Panc1 (cell line): ENCODE data around the gene KCNIP4. TPM values are rescaled to one million over a fixed set of nuclear protein-coding genes. Genes with fewer than 3 reads are reported as not detected.

Source experiments
- ATAC-seq: fragments of 200-7000 bp; cut with Tn5 transposase; 2 replicates; pipeline ENCODE4 v1.9.1; 2020; ENCODE audit warnings: mild to moderate bottlenecking, moderate library complexity
- BruUV-seq: library from RNA; stranded (reverse); fragments of 400-500 nt; replicated peaks from 2 replicates; lab custom pipeline; 2021; lab: Mats Ljungman, UMichigan
- CTCF ChIA-PET: fragments of 300-600 bp; sonication (Branson Sonifier 250); formaldehyde crosslinking; loops from one replicate; lab custom pipeline; 2022; ENCODE audit warnings: antibody characterized with exemption; lab: Charles Lee
- POLR2A ChIA-PET: fragments of 300-600 bp; sonication (Branson Sonifier 250); formaldehyde crosslinking; loops from one replicate; lab custom pipeline; 2022; ENCODE audit warnings: antibody characterized with exemption; lab: Charles Lee
- DNase-seq: peaks from one replicate; pipeline ENCODE4 v3.0.0-alpha.2; 2010; ENCODE audit warnings: low read depth, low spot score
- H3K27ac ChIP-seq: 2 replicates; pipeline ENCODE4 v1.5.1; 2011; ENCODE audit warnings: mild to moderate bottlenecking, low read length, inconsistent platforms
- H3K27me3 ChIP-seq: fragments of 200-500 bp; sonication (Bioruptor generic); 2 replicates; pipeline ENCODE4 v1.6.0; 2014; ENCODE audit warnings: low read length, inconsistent platforms; ENCODE audit not compliant: control insufficient read depth, insufficient read depth
- H3K36me3 ChIP-seq: fragments of 200-500 bp; sonication (Bioruptor generic); 2 replicates; pipeline ENCODE4 v1.5.1; 2014; ENCODE audit warnings: inconsistent platforms, mild to moderate bottlenecking, low read length, moderate library complexity; ENCODE audit not compliant: control insufficient read depth, insufficient read depth
- H3K4me1 ChIP-seq: 2 replicates; pipeline ENCODE4 v1.5.1; 2011; ENCODE audit warnings: inconsistent platforms, mild to moderate bottlenecking, low read length, moderate library complexity; ENCODE audit not compliant: control insufficient read depth, insufficient read depth
- H3K4me3 ChIP-seq, 2 experiments: 2 replicates each; pipeline ENCODE4 v1.5.1; 2011 to 2012; ENCODE audit warnings: low read depth in 2 of 2, low read length in 2 of 2, mild to moderate bottlenecking in 2 of 2, inconsistent platforms in 1 of 2, moderate library complexity in 1 of 2
- H3K9me3 ChIP-seq: fragments of 200-500 bp; sonication (Bioruptor generic); 2 replicates; pipeline ENCODE4 v1.5.1; 2014; ENCODE audit warnings: low read depth, mild to moderate bottlenecking, inconsistent platforms, low read length, moderate library complexity; ENCODE audit not compliant: control insufficient read depth, insufficient read depth
- POLR2AphosphoS5 ChIP-seq: IDR thresholded peaks from 2 replicates; pipeline ENCODE4 v1.6.1; 2012; ENCODE audit warnings: mild to moderate bottlenecking, low read depth, low read length, moderate library complexity
- REST ChIP-seq, 2 experiments: IDR thresholded peaks; 2 replicates each; pipeline ENCODE4 v1.6.1; 2011 to 2012; ENCODE audit warnings: low read depth in 2 of 2, control low read depth in 1 of 2, low read length in 1 of 2, mild to moderate bottlenecking in 1 of 2, moderate library complexity in 1 of 2; ENCODE audit not compliant: insufficient read depth in 1 of 2
- SIN3A ChIP-seq: IDR thresholded peaks from 2 replicates; pipeline ENCODE4 v1.6.1; 2012; ENCODE audit warnings: low read depth, mild to moderate bottlenecking, low read length, moderate library complexity, borderline replicate concordance; ENCODE audit not compliant: insufficient read depth
- TCF7L2 ChIP-seq: IDR thresholded peaks from 2 replicates; pipeline ENCODE4 v1.6.1; 2011; ENCODE audit warnings: mild to moderate bottlenecking, low read depth, low read length, inconsistent platforms
- in situ Hi-C: cut with HindIII; loops from 2 replicates; pipeline ENCODE4 v1.10.0; 2016; ENCODE audit warnings: low sequenced_read_pairs, low pct_unique_long_range_greater_than_20kb
- intact Hi-C: fragments of 100-400 bp; cut with micrococcal nuclease; formaldehyde crosslinking; loops from one replicate; pipeline ENCODE4 v1.10.0; 2022; ENCODE audit not compliant: unreplicated experiment
- total RNA-seq: library from RNA; stranded (reverse); gene quantifications from one replicate; pipeline ENCODE4 v1.2.1, GENCODE V29; 2021; ENCODE audit not compliant: unreplicated experiment
- TF ChIP-seq, protein P1 (sequence below): fragments of 450-650 bp; IDR thresholded peaks from 2 replicates; pipeline ENCODE4 v1.5.1; 2017; ENCODE audit warnings: mild to moderate bottlenecking

Gene KCNIP4
- total RNA-seq, 1 experiment from 2014 or later, result not detected

DNA sequence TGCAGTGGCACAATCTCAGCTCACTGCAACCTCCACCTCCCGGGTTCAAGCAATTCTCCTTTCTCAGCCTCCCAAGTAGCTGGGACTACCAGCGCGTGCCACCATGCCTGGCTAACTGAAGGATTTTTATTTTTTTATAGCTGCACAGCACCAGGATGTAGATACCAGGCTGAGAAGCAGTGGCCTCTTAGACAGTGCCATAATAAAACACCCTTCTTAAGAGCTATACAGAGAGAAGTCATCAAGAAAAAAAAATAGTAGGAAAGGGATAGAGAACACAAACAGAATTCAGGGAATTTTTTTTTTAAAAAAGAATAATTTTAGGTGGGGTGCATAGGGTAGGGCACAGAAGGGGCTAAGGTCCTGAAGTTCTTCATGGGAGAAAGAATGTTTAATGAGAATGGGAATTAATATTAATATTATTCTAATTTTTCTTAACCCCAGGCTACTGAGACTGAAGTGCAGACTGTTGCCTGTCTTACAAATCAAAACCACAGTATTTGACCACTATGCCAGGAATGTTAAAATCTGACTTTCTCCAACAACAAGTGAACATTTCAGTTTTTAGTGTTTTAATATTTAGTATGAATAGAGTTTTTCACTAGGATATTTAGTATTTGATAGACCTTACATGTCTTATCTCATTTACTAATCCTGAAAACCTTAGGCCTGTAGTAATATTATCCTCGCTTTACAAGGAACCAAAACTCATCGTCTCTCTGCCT is 146.7 kb downstream of the KCNIP4 start:
- POLR2A ChIA-PET, result no interaction called here
- no peak for ATAC-seq
- Histone ChIP-seq H3K4me3 (no peak overlapping the region), H3K4me1 (no peaks in the 10 kb centered on the region), H3K36me3 (no peaks in the 10 kb centered on the region), H3K9me3 (no peaks in the 10 kb centered on the region), H3K27me3 (no peaks in the 10 kb centered on the region), H3K27ac (no peak overlapping the region)
- CTCF ChIA-PET, result no interaction called here
- TF ChIP-seq, protein P1, sequence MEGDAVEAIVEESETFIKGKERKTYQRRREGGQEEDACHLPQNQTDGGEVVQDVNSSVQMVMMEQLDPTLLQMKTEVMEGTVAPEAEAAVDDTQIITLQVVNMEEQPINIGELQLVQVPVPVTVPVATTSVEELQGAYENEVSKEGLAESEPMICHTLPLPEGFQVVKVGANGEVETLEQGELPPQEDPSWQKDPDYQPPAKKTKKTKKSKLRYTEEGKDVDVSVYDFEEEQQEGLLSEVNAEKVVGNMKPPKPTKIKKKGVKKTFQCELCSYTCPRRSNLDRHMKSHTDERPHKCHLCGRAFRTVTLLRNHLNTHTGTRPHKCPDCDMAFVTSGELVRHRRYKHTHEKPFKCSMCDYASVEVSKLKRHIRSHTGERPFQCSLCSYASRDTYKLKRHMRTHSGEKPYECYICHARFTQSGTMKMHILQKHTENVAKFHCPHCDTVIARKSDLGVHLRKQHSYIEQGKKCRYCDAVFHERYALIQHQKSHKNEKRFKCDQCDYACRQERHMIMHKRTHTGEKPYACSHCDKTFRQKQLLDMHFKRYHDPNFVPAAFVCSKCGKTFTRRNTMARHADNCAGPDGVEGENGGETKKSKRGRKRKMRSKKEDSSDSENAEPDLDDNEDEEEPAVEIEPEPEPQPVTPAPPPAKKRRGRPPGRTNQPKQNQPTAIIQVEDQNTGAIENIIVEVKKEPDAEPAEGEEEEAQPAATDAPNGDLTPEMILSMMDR, result no peak
- no peak for TF ChIP-seq POLR2AphosphoS5
- TF ChIP-seq SIN3A, result no peak
- no peak for TF ChIP-seq REST (IDR thresholded peaks at IDR 0.05; ENCODE audit: insufficient read depth in 1 of 2, low read depth in 2 of 2, low read length in 1 of 2)
- TF ChIP-seq TCF7L2, result no peak
- no TSS peak for BruUV-seq
- in situ Hi-C loops, result no loop called here
- intact Hi-C loops, result no loop called here
- DNase-seq, result no peak

GRCh38 chr4:21795091-21795490 is 153.5 kb downstream of the KCNIP4 start:
- H3K27ac ChIP-seq, result no peak overlapping the region
- H3K4me1 ChIP-seq, result no peaks in the 10 kb centered on the region
- no peak overlapping the region for H3K4me3 ChIP-seq
- BruUV-seq, result no TSS peak
- no peak for ATAC-seq
- no peaks in the 10 kb centered on the region for H3K27me3 ChIP-seq
- CTCF ChIA-PET, result no interaction called here
- in situ Hi-C loops, result no loop called here
- TF ChIP-seq SIN3A (no peak), POLR2AphosphoS5 (no peak), REST (IDR thresholded peaks at IDR 0.05; ENCODE audit: insufficient read depth in 1 of 2, low read depth in 2 of 2, low read length in 1 of 2) (no peak), TCF7L2 (no peak)
- TF ChIP-seq, protein P1, result no peak
- no peak for DNase-seq
- H3K9me3 ChIP-seq, result no peaks in the 10 kb centered on the region
- POLR2A ChIA-PET, result no interaction called here
- intact Hi-C loops, result no loop called here
- H3K36me3 ChIP-seq, result no peaks in the 10 kb centered on the region
